HepG2 (cell line): ENCODE data around the gene B4GALT5. TPM values are rescaled to one million over a fixed set of nuclear protein-coding genes. Genes with fewer than 3 reads are reported as not detected.

Experiments used
- GABPB1 ChIP-seq: IDR thresholded peaks from 2 replicates; pipeline ENCODE4 v1.6.1; 2016; ENCODE audit warnings: mild to moderate bottlenecking, missing genetic modification reagents, moderate library complexity, missing compliant biosample characterization
- NCOA2 ChIP-seq: sonication (generic); formaldehyde crosslinking; IDR thresholded peaks from 2 replicates; pipeline ENCODE4 v1.8.0; 2022; ENCODE audit warnings: inconsistent platforms
- NR2F2 ChIP-seq: IDR thresholded peaks from 2 replicates; pipeline ENCODE4 v1.6.1; 2012; ENCODE audit warnings: low read depth, inconsistent platforms, borderline replicate concordance
- RERE ChIP-seq: IDR thresholded peaks from 2 replicates; pipeline ENCODE4 v1.6.1; 2016; ENCODE audit warnings: low read depth, missing genetic modification reagents, missing compliant biosample characterization
- RORA ChIP-seq: sonication (generic); formaldehyde crosslinking; IDR thresholded peaks from 2 replicates; pipeline ENCODE4 v1.5.0; 2020; ENCODE audit warnings: mild to moderate bottlenecking, missing genetic modification reagents, moderate library complexity
- SKIL ChIP-seq: sonication (generic); formaldehyde crosslinking; IDR thresholded peaks from 2 replicates; pipeline ENCODE4 v1.8.0; 2022; ENCODE audit warnings: missing genetic modification reagents, mild to moderate bottlenecking, moderate library complexity, borderline replicate concordance
- SMAD1 ChIP-seq: sonication (generic); formaldehyde crosslinking; IDR thresholded peaks from 2 replicates; pipeline ENCODE4 v1.4.0; 2020; ENCODE audit warnings: missing genetic modification reagents, low read depth, mild to moderate bottlenecking, borderline replicate concordance
- SRSF1 ChIP-seq: fragments of 200-400 bp; formaldehyde crosslinking; optimal IDR thresholded peaks from 2 replicates; pipeline ENCODE3; 2017; ENCODE audit warnings: mild to moderate bottlenecking, low read depth, low read length, moderate library complexity
- STAT5B ChIP-seq: sonication (generic); formaldehyde crosslinking; IDR thresholded peaks from 2 replicates; pipeline ENCODE4 v1.4.0; 2020; ENCODE audit warnings: missing genetic modification reagents
- ZBTB44 ChIP-seq: sonication (generic); formaldehyde crosslinking; IDR thresholded peaks from 2 replicates; pipeline ENCODE4 v1.4.0; 2020; ENCODE audit warnings: missing genetic modification reagents
- ZFY ChIP-seq: sonication (generic); formaldehyde crosslinking; IDR thresholded peaks from 2 replicates; pipeline ENCODE4 v1.4.0; 2020; ENCODE audit warnings: missing genetic modification reagents
- ZNF281 ChIP-seq: sonication (generic); formaldehyde crosslinking; IDR thresholded peaks from 2 replicates; pipeline ENCODE4 v1.4.0; 2020; ENCODE audit warnings: missing genetic modification reagents, borderline replicate concordance
- ZNF326 ChIP-seq: sonication (generic); formaldehyde crosslinking; IDR thresholded peaks from 2 replicates; pipeline ENCODE4 v1.4.0; 2020; ENCODE audit warnings: missing genetic modification reagents, borderline replicate concordance
- ZNF367 ChIP-seq: sonication (generic); formaldehyde crosslinking; IDR thresholded peaks from 2 replicates; pipeline ENCODE4 v1.4.0; 2020; ENCODE audit warnings: missing genetic modification reagents, borderline replicate concordance
- ZNF430 ChIP-seq: sonication (generic); formaldehyde crosslinking; IDR thresholded peaks from 2 replicates; pipeline ENCODE4 v1.9.0; 2021; ENCODE audit warnings: mild to moderate bottlenecking, missing genetic modification reagents
- ZNF577 ChIP-seq: sonication (generic); formaldehyde crosslinking; IDR thresholded peaks from 2 replicates; pipeline ENCODE4 v1.4.0; 2020; ENCODE audit warnings: mild to moderate bottlenecking, low read depth, missing genetic modification reagents, borderline replicate concordance
- ZNF616 ChIP-seq: sonication (generic); formaldehyde crosslinking; IDR thresholded peaks from 2 replicates; pipeline ENCODE4 v1.5.0; 2020; ENCODE audit warnings: low read depth, mild to moderate bottlenecking, missing genetic modification reagents
- polyA plus RNA-seq, 8 experiments: library from polyadenylated mRNA; depleted of rRNA in 3 of 8; stranded (reverse) in 7 of 8; unstranded in 1 of 8; fragments of >200 nt; fragmentation: Illumina TruSeq in 4 of 8; extraction: Trizol in 4 of 8; gene quantifications; 2 replicates each; pipeline versions ENCODE4 v1.2.1 to v1.2.3, GENCODE V29; 2011 to 2016; ENCODE audit warnings: low read depth in 4 of 8, missing spikeins in 1 of 8, mixed read lengths in 1 of 8; ENCODE audit not compliant: insufficient read depth in 1 of 8
- total RNA-seq, 5 experiments: library from RNA; depleted of rRNA; stranded (reverse); fragments of >200 nt; fragmentation: Illumina TruSeq; extraction: Trizol; gene quantifications; 2 replicates each; pipeline ENCODE4 v1.2.3, GENCODE V29; 2016; ENCODE audit warnings: low read depth in 1 of 5

Gene B4GALT5
- total and polyA plus RNA-seq, 2 of the 13 experiments (the other 11 are each of a cell fraction or from before 2014, with no cell fraction given) = 27.3 to 30.9 TPM

GRCh38 chr20:49612127-49612738 is 101.4 kb downstream of the B4GALT5 start (continued):
- TF ChIP-seq ZBTB44 (CRISPR knock-in tag) = no peak
- no peak for TF ChIP-seq RORA (CRISPR knock-in tag)
- no peak for TF ChIP-seq ZNF430
- TF ChIP-seq ZNF367 (CRISPR knock-in tag) = no peak
- peak; percentile 65 for TF ChIP-seq GABPB1 (CRISPR knock-in tag)
- TF ChIP-seq ZFY (CRISPR knock-in tag) = peak; percentile 58; the same call in 1 of the 2 replicates
- no peak for TF ChIP-seq ZNF326 (CRISPR knock-in tag)
- TF ChIP-seq NR2F2 = no peak
- TF ChIP-seq NCOA2 (CRISPR knock-in tag) = no peak; the same call in 1 of the 2 replicates
- no peak for TF ChIP-seq SKIL (CRISPR knock-in tag)
- TF ChIP-seq SRSF1 = no peak
- no peak for TF ChIP-seq STAT5B (CRISPR knock-in tag)
- TF ChIP-seq ZNF577 = no peak
- 0 out of 2 replicates have a peak, but pooled peaks have one; percentile 11 for TF ChIP-seq SMAD1
- TF ChIP-seq ZNF281 (CRISPR knock-in tag) = no peak
- TF ChIP-seq ZNF616 = no peak
- no peak for TF ChIP-seq RERE
